Caki2 (cell line): Measurements from ENCODE around the gene LRRC41. TPM values are rescaled to one million over a fixed set of nuclear protein-coding genes. Genes with fewer than 3 reads are reported as not detected.
"Not testable (repeated sequence)": the region's sequence is repeated elsewhere in the genome, so short reads cannot be mapped to it uniquely, and the experiment has no call there.

Experiments used
- DNase-seq: peaks from one replicate; pipeline ENCODE4 v3.0.0-alpha.2; 2015; ENCODE audit warnings: low read depth
- in situ Hi-C: cut with HindIII; loops from 2 replicates; pipeline ENCODE4 v1.10.0; 2016; ENCODE audit warnings: low sequenced_read_pairs, low pct_unique_long_range_greater_than_20kb, mixed read lengths
- total RNA-seq: library from RNA; depleted of rRNA; stranded (reverse); fragments of >200 nt; shearing (Covaris generic); gene quantifications from 2 replicates; pipeline ENCODE4 v1.2.3, GENCODE V29; 2014; ENCODE audit warnings: low replicate concordance; rRNA removed

The LRRC41 gene
- 81.7 and 88.1 TPM in 2 replicates for total RNA-seq

DNA sequence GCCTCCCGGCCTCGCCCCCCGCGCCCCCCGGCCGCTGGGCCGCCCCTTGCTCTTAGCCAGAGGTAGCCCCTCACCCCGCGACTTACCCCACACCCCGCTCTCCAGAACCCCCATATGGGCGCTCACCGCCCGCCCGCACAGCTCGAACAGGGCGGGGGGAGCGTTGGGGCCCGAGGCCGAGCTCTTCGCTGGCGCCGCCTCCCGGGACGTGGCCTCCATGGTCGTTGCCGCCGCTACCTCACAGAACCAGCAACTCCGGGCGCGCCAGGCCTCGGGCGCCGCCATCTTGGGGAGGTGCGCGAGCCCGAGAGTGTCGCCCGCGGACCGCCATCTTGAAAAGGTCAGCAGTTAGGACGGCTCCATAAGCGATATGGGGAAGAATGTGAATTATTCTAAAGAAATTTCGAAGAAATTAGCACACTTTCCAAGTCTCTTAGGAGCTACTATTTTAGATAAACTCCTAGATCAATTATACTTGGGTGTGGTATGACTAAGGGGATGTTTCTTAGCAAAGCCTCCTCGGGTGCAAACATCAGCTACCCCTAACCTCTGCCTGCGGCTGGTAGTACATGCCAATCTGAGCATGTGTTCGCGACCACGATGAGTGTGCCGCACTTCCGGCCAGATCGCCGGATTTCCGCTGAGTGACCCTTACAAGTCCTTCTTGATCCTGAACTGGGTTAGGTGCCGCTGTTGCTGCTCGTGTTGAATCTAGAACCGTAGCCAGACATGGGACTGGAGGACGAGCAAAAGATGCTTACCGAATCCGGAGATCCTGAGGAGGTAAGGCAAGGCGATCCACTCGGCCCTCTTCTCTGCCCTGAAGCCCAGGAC is at the start of gene LRRC41, which contains the start of gene UQCRH:
Gene LRRC41 (minus strand): TSS at position 579 of the 834 bp plus-strand sequence. CDS start 294 bp downstream, at position 285.
Gene UQCRH (plus strand): TSS at position 661 of the 834 bp plus-strand sequence. CDS start 69 bp downstream, at position 730.
- DNase-seq: peak; percentile 94
- in situ Hi-C loops: no loop called here

GRCh38 chr1:46352363-46352762 is 48.9 kb upstream of the LRRC41 start:
- in situ Hi-C loops: no loop called here
- no peak for DNase-seq

DNA sequence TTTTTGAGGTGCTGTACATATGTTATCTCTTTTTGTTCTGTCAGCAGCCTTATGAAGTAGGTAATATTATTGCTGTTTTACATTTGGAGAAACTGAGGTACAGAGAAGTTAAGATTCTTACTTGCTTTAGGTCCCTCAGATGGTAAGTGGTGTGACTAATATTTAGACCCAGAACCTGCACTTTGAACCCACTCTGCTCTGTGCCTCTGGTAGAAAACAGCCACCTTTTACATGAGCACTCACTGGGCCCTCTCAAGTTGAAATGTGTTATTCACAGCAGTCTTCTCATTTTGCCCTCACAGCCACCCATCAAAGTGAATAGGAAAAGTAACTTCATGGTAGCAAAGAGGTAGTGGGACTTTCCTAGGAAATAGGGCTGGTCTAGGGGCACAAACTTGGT is 41.9 kb upstream of the LRRC41 start:
- in situ Hi-C loops: no loop called here
- DNase-seq: no peak

DNA sequence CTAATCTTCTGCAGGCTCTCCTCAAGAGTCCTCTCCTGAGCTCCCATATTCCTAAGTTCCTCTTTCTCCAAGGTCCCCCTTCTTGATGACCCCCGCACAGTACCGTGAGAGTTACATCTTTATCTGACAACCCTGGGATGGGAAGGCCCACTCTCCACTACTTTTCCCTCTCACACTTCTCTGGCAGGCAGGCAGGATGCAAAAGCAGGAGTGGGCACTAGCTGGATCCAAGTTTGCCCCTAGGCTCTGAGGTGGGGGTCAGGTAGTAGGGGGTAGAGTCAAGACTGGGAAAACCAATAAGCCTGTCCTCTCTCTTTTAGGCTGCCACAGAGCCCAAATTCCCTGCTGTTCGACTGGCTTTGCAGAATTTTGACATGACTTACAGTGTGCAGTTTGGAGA is 41.1 kb upstream of the LRRC41 start:
- DNase-seq: no peak
- in situ Hi-C loops: no loop called here

- no peak for DNase-seq
Observed at GRCh38 chr1:46343705-46344104, 40.3 kb upstream of the LRRC41 start.

DNA sequence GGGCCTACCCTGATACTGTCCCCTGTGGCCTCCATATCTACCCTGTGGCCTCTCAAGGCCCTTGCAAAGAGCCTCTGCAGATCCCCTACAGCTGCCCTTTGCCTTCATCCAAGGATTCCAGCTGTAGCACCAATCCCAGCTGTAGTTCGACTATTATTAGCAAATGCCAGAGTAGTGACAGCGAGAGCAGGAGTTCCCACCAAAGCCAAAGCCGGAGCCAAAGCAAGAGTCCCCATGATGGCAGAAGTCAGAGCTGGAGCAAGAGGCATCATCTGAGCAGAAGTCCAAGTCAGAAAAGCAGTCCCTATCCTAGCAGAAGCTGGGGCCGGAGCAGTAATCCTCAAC is 39.9 kb upstream of the LRRC41 start:
- in situ Hi-C loops: no loop called here
- DNase-seq: no peak

More at GRCh38 chr1:46343705-46344104, 40.3 kb upstream of the LRRC41 start:
- in situ Hi-C loops: no loop called here

GRCh38 chr1:46342677-46343350 is 39.4 kb upstream of the LRRC41 start:
- no peak for DNase-seq
- in situ Hi-C loops: no loop called here

GRCh38 chr1:46342084-46342656 is 38.8 kb upstream of the LRRC41 start:
- in situ Hi-C loops: no loop called here
- DNase-seq: no peak

GRCh38 chr1:46341222-46342083 is 38.0 kb upstream of the LRRC41 start:
- DNase-seq: no peak
- in situ Hi-C loops: no loop called here

DNA sequence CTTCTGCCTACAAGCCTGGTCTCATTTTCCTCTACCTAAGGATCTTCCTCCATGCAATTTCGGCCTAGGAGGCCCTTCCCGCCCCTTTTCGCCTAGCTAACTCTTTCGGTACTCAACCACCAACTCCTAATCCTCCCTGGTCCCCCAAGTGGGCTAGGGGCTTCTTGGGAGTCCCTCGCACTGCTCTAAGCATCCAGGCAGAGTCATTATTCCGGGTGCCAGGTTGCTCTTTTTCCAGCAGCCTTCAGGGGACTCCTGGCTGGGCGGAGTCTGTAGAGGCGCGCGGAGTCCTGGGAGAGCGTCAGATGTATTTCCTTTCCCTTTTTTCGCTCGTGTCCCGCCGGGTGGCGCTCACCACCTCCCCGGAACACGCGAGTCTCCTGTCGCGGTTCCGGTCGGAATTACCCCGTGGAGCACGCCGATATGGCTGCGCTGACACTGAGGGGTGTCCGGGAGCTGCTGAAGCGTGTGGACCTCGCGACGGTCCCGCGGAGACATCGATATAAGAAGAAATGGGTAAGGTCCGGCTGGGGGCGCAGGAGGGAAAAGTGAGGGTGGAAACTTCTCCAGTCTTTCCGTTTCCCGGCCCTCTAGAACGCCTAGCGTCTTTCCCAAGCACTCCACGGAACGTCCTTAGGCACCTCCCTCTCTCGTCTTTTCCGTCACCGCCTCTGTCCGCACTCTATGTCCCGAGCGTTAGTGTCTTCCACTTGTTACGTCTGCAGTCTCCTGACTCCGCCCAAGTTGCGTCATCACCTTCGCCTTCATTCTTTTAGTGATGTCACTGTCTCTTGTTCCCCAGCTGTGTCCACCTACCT is 37.2 kb upstream of the LRRC41 start, which contains the start of gene NSUN4:
Gene NSUN4 (plus strand): TSS at position 404 of the 818 bp plus-strand sequence. CDS start 20 bp downstream, at position 424.
- in situ Hi-C loops: no loop called here
- DNase-seq: peak; percentile 90

- in situ Hi-C loops: not testable (repeated sequence)
Observed at GRCh38 chr1:46337409-46337808, 34.0 kb upstream of the LRRC41 start.

GRCh38 chr1:46335081-46335480 is 31.7 kb upstream of the LRRC41 start:
- DNase-seq: no peak
- in situ Hi-C loops: no loop called here

More at GRCh38 chr1:46337409-46337808, 34.0 kb upstream of the LRRC41 start:
- DNase-seq: not testable (repeated sequence)

- in situ Hi-C loops: no loop called here
Observed at GRCh38 chr1:46334030-46334384, 30.6 kb upstream of the LRRC41 start.

GRCh38 chr1:46333300-46334029 is 30.0 kb upstream of the LRRC41 start:
- DNase-seq: peak; percentile 47
- in situ Hi-C loops: no loop called here

More at GRCh38 chr1:46334030-46334384, 30.6 kb upstream of the LRRC41 start:
- DNase-seq: no peak

- in situ Hi-C loops: not testable (repeated sequence)
Observed at GRCh38 chr1:46331786-46332540, 28.5 kb upstream of the LRRC41 start.

GRCh38 chr1:46330381-46330780 is 27.0 kb upstream of the LRRC41 start:
- DNase-seq, in situ Hi-C loops: not testable (repeated sequence)

More at GRCh38 chr1:46331786-46332540, 28.5 kb upstream of the LRRC41 start:
- not testable (repeated sequence) for DNase-seq
